HUES48 (cell line): ENCODE measurements around the gene CNDP2.
"Not testable (repeated sequence)": the region's sequence is repeated elsewhere in the genome, so short reads cannot be mapped to it uniquely, and the experiment has no call there.

Experiments
- H3K27ac ChIP-seq: one replicate; pipeline ENCODE4 v1.7.0; 2013; ENCODE audit warnings: low read depth, low read length, inconsistent platforms
- H3K27me3 ChIP-seq: 2 replicates; pipeline ENCODE4 v1.6.1; 2013; ENCODE audit warnings: mild to moderate bottlenecking, low read length; ENCODE audit not compliant: control insufficient read depth, insufficient read depth
- H3K36me3 ChIP-seq: 2 replicates; pipeline ENCODE4 v1.6.1; 2013; ENCODE audit warnings: low read length; ENCODE audit not compliant: control insufficient read depth, insufficient read depth
- H3K4me1 ChIP-seq: 2 replicates; pipeline ENCODE4 v1.6.1; 2013; ENCODE audit warnings: mild to moderate bottlenecking, low read length; ENCODE audit not compliant: control insufficient read depth, insufficient read depth
- H3K4me3 ChIP-seq: 2 replicates; pipeline ENCODE4 v1.5.1; 2013; ENCODE audit warnings: mild to moderate bottlenecking, low read depth, low read length
- H3K9ac ChIP-seq: 2 replicates; pipeline ENCODE4 v1.6.1; 2013; ENCODE audit warnings: mild to moderate bottlenecking, low read depth, low read length, moderate library complexity
- H3K9me3 ChIP-seq: 2 replicates; pipeline ENCODE4 v1.6.1; 2013; ENCODE audit warnings: low read length; ENCODE audit not compliant: control insufficient read depth, insufficient read depth

The CNDP2 gene

GRCh38 chr18:74519320-74520095, 23.3 kb downstream of the CNDP2 start:
- Histone ChIP-seq H3K27ac (no peak overlapping the region), H3K27me3 (no peaks in the 10 kb centered on the region), H3K36me3 (peaks cover 66% of the 10 kb centered on the region), H3K4me1 (no peaks in the 10 kb centered on the region), H3K4me3 (no peak overlapping the region), H3K9ac (no peak overlapping the region), H3K9me3 (no peaks in the 10 kb centered on the region)

- Histone ChIP-seq H3K27me3 (no peaks in the 10 kb centered on the region), H3K9me3 (no peaks in the 10 kb centered on the region), H3K4me3 (no peak overlapping the region), H3K27ac (no peak overlapping the region), H3K9ac (no peak overlapping the region), H3K4me1 (no peaks in the 10 kb centered on the region), H3K36me3 (peaks cover 58% of the 10 kb centered on the region)
Observed at GRCh38 chr18:74520096-74520833, 24.1 kb downstream of the CNDP2 start.

- Histone ChIP-seq H3K4me3 (no peak overlapping the region), H3K36me3 (peaks cover 49% of the 10 kb centered on the region), H3K27me3 (no peaks in the 10 kb centered on the region), H3K9ac (no peak overlapping the region), H3K9me3 (no peaks in the 10 kb centered on the region), H3K4me1 (no peaks in the 10 kb centered on the region), H3K27ac (no peak overlapping the region)
Observed at GRCh38 chr18:74521068-74521725, 25.0 kb downstream of the CNDP2 start.

GRCh38 chr18:74522635-74523548, 26.7 kb downstream of the CNDP2 start:
- Histone ChIP-seq H3K27ac (no peak overlapping the region), H3K4me3 (no peak overlapping the region), H3K4me1 (no peaks in the 10 kb centered on the region), H3K36me3 (peaks cover 34% of the 10 kb centered on the region), H3K9ac (no peak overlapping the region), H3K9me3 (no peaks in the 10 kb centered on the region), H3K27me3 (no peaks in the 10 kb centered on the region)

- no peak overlapping the region for H3K27ac ChIP-seq
- no peaks in the 10 kb centered on the region for H3K4me1 ChIP-seq
- peaks cover 23% of the 10 kb centered on the region for H3K36me3 ChIP-seq
- H3K27me3 ChIP-seq = no peaks in the 10 kb centered on the region
- no peak overlapping the region for H3K4me3 ChIP-seq
- no peak overlapping the region for H3K9ac ChIP-seq
- no peaks in the 10 kb centered on the region for H3K9me3 ChIP-seq
Observed at GRCh38 chr18:74524097-74524496, 27.9 kb downstream of the CNDP2 start.

GRCh38 chr18:74524915-74525314, 28.8 kb downstream of the CNDP2 start:
- not testable (repeated sequence) for H3K4me3 ChIP-seq, H3K4me1 ChIP-seq, H3K27me3 ChIP-seq, H3K27ac ChIP-seq, H3K9ac ChIP-seq, H3K9me3 ChIP-seq
- peaks cover 15% of the 10 kb centered on the region for H3K36me3 ChIP-seq

- Histone ChIP-seq H3K4me3 (no peak overlapping the region), H3K27me3 (no peaks in the 10 kb centered on the region), H3K9ac (no peak overlapping the region), H3K36me3 (peaks cover 6% of the 10 kb centered on the region), H3K9me3 (no peaks in the 10 kb centered on the region), H3K27ac (no peak overlapping the region), H3K4me1 (no peaks in the 10 kb centered on the region)
Observed at GRCh38 chr18:74525741-74526140, 29.6 kb downstream of the CNDP2 start.

- Histone ChIP-seq H3K27ac (no peak overlapping the region), H3K4me3 (no peak overlapping the region), H3K36me3 (no peaks in the 10 kb centered on the region), H3K9ac (no peak overlapping the region), H3K27me3 (no peaks in the 10 kb centered on the region), H3K4me1 (no peaks in the 10 kb centered on the region), H3K9me3 (no peaks in the 10 kb centered on the region)
Observed at GRCh38 chr18:74526488-74526887, 30.3 kb downstream of the CNDP2 start.

GRCh38 chr18:74528478-74528877, 32.3 kb downstream of the CNDP2 start:
- Histone ChIP-seq H3K4me3 (no peak overlapping the region), H3K9ac (no peak overlapping the region), H3K27me3 (no peaks in the 10 kb centered on the region)

GRCh38 chr18:74528913-74529312, 32.8 kb downstream of the CNDP2 start:
- Histone ChIP-seq H3K36me3 (no peaks in the 10 kb centered on the region), H3K27me3 (no peaks in the 10 kb centered on the region), H3K9me3 (no peaks in the 10 kb centered on the region), H3K4me1 (no peaks in the 10 kb centered on the region), H3K9ac (no peak overlapping the region), H3K27ac (no peak overlapping the region), H3K4me3 (no peak overlapping the region)

More at GRCh38 chr18:74528478-74528877, 32.3 kb downstream of the CNDP2 start:
- Histone ChIP-seq H3K4me1 (no peaks in the 10 kb centered on the region), H3K9me3 (no peaks in the 10 kb centered on the region), H3K27ac (no peak overlapping the region), H3K36me3 (no peaks in the 10 kb centered on the region)
